HepG2 (cell line): Measurements from ENCODE around the gene BRMS1. TPM values are rescaled to one million over a fixed set of nuclear protein-coding genes. Genes with fewer than 3 reads are reported as not detected.

Experiments
- ARID4A ChIP-seq: sonication (generic); formaldehyde crosslinking; IDR thresholded peaks from 2 replicates; pipeline ENCODE4 v1.5.0; 2020; ENCODE audit warnings: mild to moderate bottlenecking, missing genetic modification reagents, borderline replicate concordance
- ASH2L ChIP-seq: fragments of 300-600, 200-600 bp; sonication (generic); IDR thresholded peaks from 2 replicates; pipeline ENCODE4 v1.7.0; 2017; ENCODE audit warnings: low read depth, mild to moderate bottlenecking, moderate library complexity, mixed read lengths, low read length; ENCODE audit not compliant: insufficient read length
- GPBP1L1 ChIP-seq: sonication (generic); formaldehyde crosslinking; IDR thresholded peaks from 2 replicates; pipeline ENCODE4 v1.5.0; 2020; ENCODE audit warnings: mild to moderate bottlenecking, missing genetic modification reagents
- HES4 ChIP-seq: sonication (generic); formaldehyde crosslinking; IDR thresholded peaks from 2 replicates; pipeline ENCODE4 v1.9.0; 2021; ENCODE audit warnings: mild to moderate bottlenecking, missing genetic modification reagents, borderline replicate concordance
- HINFP ChIP-seq: sonication (generic); formaldehyde crosslinking; IDR thresholded peaks from 2 replicates; pipeline ENCODE4 v1.4.0; 2020; ENCODE audit warnings: low read depth, mild to moderate bottlenecking, missing genetic modification reagents
- HNF4A ChIP-seq: sonication (generic); formaldehyde crosslinking; IDR thresholded peaks from 2 replicates; pipeline ENCODE4 v1.4.0; 2020; ENCODE audit warnings: missing genetic modification reagents
- KDM5B ChIP-seq: sonication (generic); formaldehyde crosslinking; IDR thresholded peaks from 2 replicates; pipeline ENCODE4 v1.4.0; 2020; ENCODE audit warnings: missing genetic modification reagents, mild to moderate bottlenecking, borderline replicate concordance
- MAX ChIP-seq: IDR thresholded peaks from 2 replicates; pipeline ENCODE4 v1.6.1; 2012; ENCODE audit warnings: inconsistent platforms
- PHF20 ChIP-seq: sonication (generic); formaldehyde crosslinking; IDR thresholded peaks from 2 replicates; pipeline ENCODE4 v1.5.0; 2020; ENCODE audit warnings: mild to moderate bottlenecking, missing genetic modification reagents
- PRDM15 ChIP-seq: sonication (generic); formaldehyde crosslinking; IDR thresholded peaks from 2 replicates; pipeline ENCODE4 v1.4.0; 2020; ENCODE audit warnings: missing genetic modification reagents
- RBFOX2 ChIP-seq: fragments of 200-400 bp; formaldehyde crosslinking; IDR thresholded peaks from 2 replicates; pipeline ENCODE4 v1.6.1; 2017; ENCODE audit warnings: low read depth, mild to moderate bottlenecking, low read length
- RCOR2 ChIP-seq: IDR thresholded peaks from 2 replicates; pipeline ENCODE4 v1.6.1; 2016; ENCODE audit warnings: missing biosample characterization, missing genetic modification reagents
- RFX5 ChIP-seq: IDR thresholded peaks from 2 replicates; pipeline ENCODE4 v1.6.1; 2011; ENCODE audit warnings: low read depth, low read length, improper control_type of control experiment
- ZBTB7A ChIP-seq: sonication (generic); formaldehyde crosslinking; IDR thresholded peaks from 2 replicates; pipeline ENCODE4 v1.8.0; 2022; ENCODE audit warnings: mild to moderate bottlenecking, missing genetic modification reagents
- ZNF737 ChIP-seq: sonication (generic); formaldehyde crosslinking; IDR thresholded peaks from 2 replicates; pipeline ENCODE4 v1.5.0; 2020; ENCODE audit warnings: missing genetic modification reagents, mild to moderate bottlenecking, borderline replicate concordance
- ZNF776 ChIP-seq: sonication (generic); formaldehyde crosslinking; IDR thresholded peaks from 2 replicates; pipeline ENCODE4 v1.4.0; 2020; ENCODE audit warnings: mild to moderate bottlenecking, missing genetic modification reagents
- ZNF883 ChIP-seq: sonication (generic); formaldehyde crosslinking; IDR thresholded peaks from 2 replicates; pipeline ENCODE4 v1.5.1; 2020; ENCODE audit warnings: mild to moderate bottlenecking, missing genetic modification reagents; ENCODE audit errors: not compliant biosample characterization
- polyA plus RNA-seq, 8 experiments: library from polyadenylated mRNA; depleted of rRNA in 3 of 8; stranded (reverse) in 7 of 8; unstranded in 1 of 8; fragments of >200 nt; fragmentation: Illumina TruSeq in 4 of 8; extraction: Trizol in 4 of 8; gene quantifications; 2 replicates each; pipeline versions ENCODE4 v1.2.1 to v1.2.3, GENCODE V29; 2011 to 2016; ENCODE audit warnings: low read depth in 4 of 8, missing spikeins in 1 of 8, mixed read lengths in 1 of 8; ENCODE audit not compliant: insufficient read depth in 1 of 8
- total RNA-seq, 5 experiments: library from RNA; depleted of rRNA; stranded (reverse); fragments of >200 nt; fragmentation: Illumina TruSeq; extraction: Trizol; gene quantifications; 2 replicates each; pipeline ENCODE4 v1.2.3, GENCODE V29; 2016; ENCODE audit warnings: low read depth in 1 of 5

The BRMS1 gene
- total and polyA plus RNA-seq, 2 of the 13 experiments (the other 11 are each of a cell fraction or from before 2014, with no cell fraction given) = 15.8 to 55.7 TPM

- TF ChIP-seq GPBP1L1 (CRISPR knock-in tag) (no peak), RFX5 (no peak), HINFP (CRISPR knock-in tag) (0 out of 2 replicates have a peak, but pooled peaks have one; percentile 25), ASH2L (peak; percentile 30), KDM5B (peak; percentile 56; the same call in 1 of the 2 replicates), RBFOX2 (peak; percentile 56; the same call in 1 of the 2 replicates), ZNF776 (CRISPR knock-in tag) (0 out of 2 replicates have a peak, but pooled peaks have one; percentile 32), HES4 (CRISPR knock-in tag) (no peak), ZNF883 (CRISPR knock-in tag) (no peak), ZNF737 (CRISPR knock-in tag) (no peak), HNF4A (CRISPR knock-in tag) (peak; percentile 77), MAX (peak; percentile 30; the same call in 1 of the 2 replicates), ARID4A (CRISPR knock-in tag) (peak; percentile 45; the same call in 1 of the 2 replicates), PHF20 (CRISPR knock-in tag) (peak; percentile 20; the same call in 1 of the 2 replicates), PRDM15 (CRISPR knock-in tag) (0 out of 2 replicates have a peak, but pooled peaks have one; percentile 24), ZBTB7A (CRISPR knock-in tag) (peak; percentile 94), RCOR2 (CRISPR knock-in tag) (no peak)
Observed at GRCh38 chr11:66313321-66314185, 31.4 kb downstream of the BRMS1 start (continued).
